ENCODE results near the gene GATA1.

GATA1 gene

GRCh38 chrX:48785186-48785539 is 1.2 kb upstream of the GATA1 start:
- DNase-seq (ENCODE audit: low read depth) = no peak

GRCh38 chrX:48785540-48786214 is 713 bp upstream of the GATA1 start:
- no peak for DNase-seq (ENCODE audit: low read depth)

- DNase-seq (ENCODE audit: low read depth) = no peak
Measured at GRCh38 chrX:48786825-48787504, 575 bp downstream of the GATA1 start.

DNA sequence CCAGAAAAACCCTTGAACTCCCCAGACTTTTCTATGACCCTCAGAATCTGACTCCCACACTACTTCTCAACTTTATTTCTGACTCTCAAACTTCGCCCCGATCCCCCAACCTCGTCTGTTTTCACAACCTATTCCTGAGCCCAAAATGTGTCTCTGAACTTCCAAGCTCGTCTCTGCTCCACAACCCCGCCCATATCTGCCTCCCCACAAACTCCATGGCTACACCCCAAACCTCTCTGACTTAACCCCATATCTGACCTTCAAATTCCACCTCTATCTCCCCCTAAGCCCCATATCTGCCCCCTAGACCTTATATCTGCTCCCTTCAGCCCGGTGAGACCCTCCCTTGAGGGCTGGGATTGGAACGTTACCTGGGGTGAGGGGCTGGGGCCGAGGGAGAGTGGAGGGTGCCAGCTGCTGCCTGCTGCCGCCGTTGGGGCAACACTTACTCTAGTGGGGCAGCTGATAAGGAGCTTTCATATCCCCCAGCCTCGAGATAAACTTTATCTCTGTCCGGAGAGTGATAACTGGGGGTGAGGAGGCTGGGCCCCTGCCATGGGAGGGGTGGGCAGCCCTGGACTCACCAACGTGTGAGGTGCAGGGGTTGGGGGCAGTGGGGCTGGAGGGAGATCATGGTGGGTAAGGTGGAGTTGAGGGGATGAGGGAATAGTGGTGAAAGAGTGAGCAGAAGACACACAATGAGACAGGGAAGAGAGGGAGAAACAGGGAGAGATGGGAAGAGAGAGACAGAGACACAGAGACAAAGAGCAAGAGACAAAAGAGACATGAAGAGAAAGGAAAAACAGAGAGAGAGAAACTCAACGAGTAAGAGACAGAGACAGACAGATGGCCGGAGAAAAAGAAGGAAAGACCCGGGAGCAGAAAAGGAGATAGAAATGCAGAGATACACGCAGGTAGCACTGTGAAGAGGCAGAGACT is 1.4 kb downstream of the GATA1 start:
- DNase-seq (ENCODE audit: low read depth) = no peak

- no peak for DNase-seq (ENCODE audit: low read depth)
Measured at GRCh38 chrX:48789366-48790220, 3.2 kb downstream of the GATA1 start.

- DNase-seq (ENCODE audit: low read depth) = no peak
Measured at GRCh38 chrX:48790477-48790876, 4.1 kb downstream of the GATA1 start.

GRCh38 chrX:48791063-48791820 is 4.9 kb downstream of the GATA1 start:
- no peak for DNase-seq (ENCODE audit: low read depth)

GRCh38 chrX:48792219-48792618 is 5.8 kb downstream of the GATA1 start:
- DNase-seq (ENCODE audit: low read depth) = no peak

DNA sequence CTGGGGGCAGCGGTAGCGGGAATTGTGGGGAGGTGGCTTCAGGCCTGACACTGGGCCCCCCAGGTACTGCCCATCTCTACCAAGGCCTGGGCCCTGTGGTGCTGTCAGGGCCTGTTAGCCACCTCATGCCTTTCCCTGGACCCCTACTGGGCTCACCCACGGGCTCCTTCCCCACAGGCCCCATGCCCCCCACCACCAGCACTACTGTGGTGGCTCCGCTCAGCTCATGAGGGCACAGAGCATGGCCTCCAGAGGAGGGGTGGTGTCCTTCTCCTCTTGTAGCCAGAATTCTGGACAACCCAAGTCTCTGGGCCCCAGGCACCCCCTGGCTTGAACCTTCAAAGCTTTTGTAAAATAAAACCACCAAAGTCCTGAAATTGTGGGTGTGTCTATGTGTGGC is 7.5 kb downstream of the GATA1 start:
- no peak for DNase-seq (ENCODE audit: low read depth)

GRCh38 chrX:48794340-48794910 is 8.0 kb downstream of the GATA1 start:
- no peak for DNase-seq (ENCODE audit: low read depth)

GRCh38 chrX:48794911-48795515 is 8.6 kb downstream of the GATA1 start:
- DNase-seq (ENCODE audit: low read depth) = no peak

GRCh38 chrX:48798318-48798717 is 11.9 kb downstream of the GATA1 start:
- no peak for DNase-seq (ENCODE audit: low read depth)

GRCh38 chrX:48800574-48801279 is 14.3 kb downstream of the GATA1 start:
- DNase-seq (ENCODE audit: low read depth) = no peak

GRCh38 chrX:48801280-48802088 is 15.1 kb downstream of the GATA1 start, which contains the start of gene HDAC6:
HDAC6 (plus strand) TSS chrX:48802067; CDS start chrX:48802693, 626 bp downstream.
- DNase-seq (ENCODE audit: low read depth) = peak; percentile 87

DNA sequence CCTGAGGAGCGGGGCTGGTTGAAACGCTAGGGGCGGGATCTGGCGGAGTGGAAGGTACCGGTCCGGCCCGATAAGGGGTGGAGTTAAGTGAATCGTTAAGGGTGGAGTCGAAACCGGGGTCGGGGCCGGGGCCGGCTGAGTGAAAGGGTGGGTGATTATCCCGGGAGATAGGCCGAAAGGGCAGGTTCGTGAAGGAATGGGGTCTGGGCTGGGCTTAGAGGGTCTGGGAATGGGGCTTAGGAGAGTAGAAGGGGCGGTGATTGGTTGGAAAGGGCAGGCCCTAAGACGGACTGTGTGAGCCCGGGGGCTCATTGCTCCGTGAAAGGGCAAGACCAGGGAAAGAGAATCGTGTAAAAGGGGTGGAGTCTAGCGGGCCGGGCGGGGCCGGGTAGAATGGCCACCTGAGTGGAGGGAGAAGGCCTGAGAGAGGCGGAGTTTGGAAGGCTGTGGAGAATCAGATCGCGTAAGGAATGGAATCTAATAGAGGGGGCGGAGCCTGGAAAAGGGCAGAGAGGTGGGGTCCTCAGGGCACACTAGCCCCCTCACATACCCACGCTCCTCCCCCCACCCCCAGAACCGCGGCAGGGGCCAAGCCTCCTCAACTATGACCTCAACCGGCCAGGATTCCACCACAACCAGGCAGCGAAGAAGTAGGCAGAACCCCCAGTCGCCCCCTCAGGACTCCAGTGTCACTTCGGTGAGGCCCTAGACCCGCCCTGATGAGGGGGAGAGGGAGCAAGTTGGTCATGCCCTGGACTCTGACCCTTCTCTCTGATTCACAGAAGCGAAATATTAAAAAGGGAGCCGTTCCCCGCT is 15.9 kb downstream of the GATA1 start:
- DNase-seq (ENCODE audit: low read depth) = peak; percentile 55

GRCh38 chrX:48802905-48803200 is 16.5 kb downstream of the GATA1 start:
- no peak for DNase-seq (ENCODE audit: low read depth)

- DNase-seq (ENCODE audit: low read depth) = no peak
Measured at GRCh38 chrX:48806081-48806480, 19.7 kb downstream of the GATA1 start.

- DNase-seq (ENCODE audit: low read depth) = no peak
Measured at GRCh38 chrX:48813644-48814043, 27.3 kb downstream of the GATA1 start.
